ENCODE results near the gene SCGB1C1.
"Not testable (repeated sequence)": the region's sequence is repeated elsewhere in the genome, so short reads cannot be mapped to it uniquely, and the experiment has no call there.

SCGB1C1 gene

DNA sequence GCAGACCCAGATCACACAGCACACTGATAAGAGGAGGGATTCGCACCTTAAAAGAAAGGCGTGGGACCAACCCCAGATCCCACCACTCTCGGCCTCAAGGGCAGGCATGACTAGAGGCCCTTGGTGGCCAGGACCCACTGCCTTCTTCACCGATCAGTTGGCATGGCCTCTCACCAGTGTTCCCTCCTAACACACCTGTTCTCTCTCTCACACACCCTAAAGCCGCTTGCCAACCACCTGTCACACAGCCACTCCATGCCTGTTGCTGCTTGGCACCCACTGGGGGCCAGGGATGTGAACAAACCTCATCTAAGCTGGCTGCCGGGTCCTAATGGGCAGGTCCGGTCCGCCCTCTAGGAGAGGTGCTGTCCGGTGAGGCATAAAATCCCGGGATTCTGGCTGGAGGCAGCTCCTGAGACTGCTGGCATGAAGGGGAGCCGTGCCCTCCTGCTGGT lies at the start of gene SCGB1C1:
Gene SCGB1C1 (plus strand): TSS at position 405 of the 455 bp plus-strand sequence. CDS start 22 bp downstream, at position 427.
- not testable (repeated sequence) for DNase-seq (ENCODE audit: low spot score)

DNA sequence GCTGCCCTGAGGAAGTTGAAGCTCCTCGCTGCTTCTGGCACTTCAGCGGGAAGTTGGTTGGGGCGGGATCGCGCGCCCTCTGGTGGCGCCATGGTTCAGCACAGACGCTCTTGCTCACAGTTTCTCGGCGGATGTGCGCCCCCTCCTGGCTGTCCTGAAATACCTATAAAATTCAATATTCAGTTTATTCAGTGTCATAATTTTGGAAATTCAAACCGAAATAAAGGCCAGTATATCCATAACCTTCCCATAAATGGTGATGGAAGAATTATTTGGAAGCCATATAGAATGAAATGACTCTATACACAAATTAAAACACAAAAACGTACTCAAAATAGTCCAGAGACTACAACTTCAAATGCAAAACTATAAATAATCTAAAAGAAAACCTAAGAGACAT lies 12.6 kb upstream of the SCGB1C1 start:
- not testable (repeated sequence) for DNase-seq (ENCODE audit: low spot score)

DNA sequence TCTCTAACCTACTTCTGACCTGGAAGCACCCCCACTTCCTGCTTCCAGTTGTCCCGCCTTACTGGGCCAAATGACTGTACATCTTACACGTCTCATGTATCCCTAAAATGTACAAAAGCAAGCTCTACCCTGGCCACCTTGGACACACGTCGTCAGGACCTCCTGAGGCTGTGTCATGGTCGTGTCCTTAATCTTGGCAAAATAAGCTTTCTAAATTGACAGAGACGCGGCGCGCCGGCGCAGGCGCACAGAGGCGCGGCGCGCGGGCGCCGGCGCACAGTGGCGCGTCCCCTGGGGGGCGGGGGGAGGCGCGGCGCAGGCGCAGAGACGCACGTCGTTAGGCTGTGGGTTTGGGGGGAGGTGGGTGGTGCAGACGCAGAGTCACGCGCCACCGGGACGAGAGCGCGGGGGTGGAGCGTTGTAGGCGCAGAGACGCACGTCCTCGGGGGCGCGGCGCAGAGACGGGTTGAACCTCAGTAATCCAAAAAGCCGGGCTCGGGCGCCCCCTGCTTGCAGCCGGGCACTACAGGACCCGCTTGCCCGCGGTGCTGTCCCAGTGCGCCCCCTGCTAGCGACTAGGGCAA lies 3.6 kb upstream of the SCGB1C1 start:
- DNase-seq (ENCODE audit: low spot score) = not testable (repeated sequence)

DNA sequence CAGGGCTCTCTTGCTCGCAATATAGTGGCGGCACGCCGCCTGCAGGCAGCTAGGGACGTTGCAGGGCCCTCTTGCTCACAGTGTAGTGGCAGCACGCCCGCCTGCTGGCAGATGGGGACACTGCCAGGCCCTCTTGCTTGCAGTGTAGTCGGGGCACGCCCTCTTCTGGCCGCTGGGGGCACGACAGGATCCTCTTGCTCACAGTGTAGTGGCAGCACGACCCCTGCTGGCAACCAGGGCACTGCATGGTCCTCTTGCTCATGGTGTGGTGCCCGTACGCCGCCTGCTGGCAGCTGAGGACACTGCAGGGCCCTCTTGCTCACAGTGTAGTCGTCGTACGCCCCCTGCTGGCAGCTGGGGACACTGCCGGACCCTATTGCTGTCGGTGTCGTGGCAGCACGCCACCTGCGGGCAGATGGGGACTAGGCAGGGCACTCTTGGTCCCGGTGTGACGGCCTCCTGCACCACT lies 3.0 kb upstream of the SCGB1C1 start:
- not testable (repeated sequence) for DNase-seq (ENCODE audit: low spot score)

DNA sequence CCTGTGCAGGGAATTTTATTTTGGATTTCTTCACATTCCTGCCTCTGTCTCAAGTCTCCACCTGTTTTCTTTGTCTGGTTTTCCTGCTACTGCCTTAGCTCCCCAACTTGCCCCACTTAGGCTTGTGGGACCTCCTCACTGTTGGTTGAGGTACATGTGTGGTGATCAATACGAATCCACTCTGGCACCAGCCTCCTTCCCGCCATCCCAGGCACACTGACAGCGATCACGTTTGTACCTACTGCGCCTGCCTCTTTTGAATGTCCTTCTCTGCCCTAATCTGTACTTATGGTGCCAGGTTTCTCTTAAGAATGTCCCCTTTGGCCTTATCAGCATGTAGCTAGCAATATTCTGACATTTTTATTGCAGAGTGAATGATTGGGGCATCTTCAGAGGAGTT lies 2.3 kb upstream of the SCGB1C1 start:
- not testable (repeated sequence) for DNase-seq (ENCODE audit: low spot score)

DNA sequence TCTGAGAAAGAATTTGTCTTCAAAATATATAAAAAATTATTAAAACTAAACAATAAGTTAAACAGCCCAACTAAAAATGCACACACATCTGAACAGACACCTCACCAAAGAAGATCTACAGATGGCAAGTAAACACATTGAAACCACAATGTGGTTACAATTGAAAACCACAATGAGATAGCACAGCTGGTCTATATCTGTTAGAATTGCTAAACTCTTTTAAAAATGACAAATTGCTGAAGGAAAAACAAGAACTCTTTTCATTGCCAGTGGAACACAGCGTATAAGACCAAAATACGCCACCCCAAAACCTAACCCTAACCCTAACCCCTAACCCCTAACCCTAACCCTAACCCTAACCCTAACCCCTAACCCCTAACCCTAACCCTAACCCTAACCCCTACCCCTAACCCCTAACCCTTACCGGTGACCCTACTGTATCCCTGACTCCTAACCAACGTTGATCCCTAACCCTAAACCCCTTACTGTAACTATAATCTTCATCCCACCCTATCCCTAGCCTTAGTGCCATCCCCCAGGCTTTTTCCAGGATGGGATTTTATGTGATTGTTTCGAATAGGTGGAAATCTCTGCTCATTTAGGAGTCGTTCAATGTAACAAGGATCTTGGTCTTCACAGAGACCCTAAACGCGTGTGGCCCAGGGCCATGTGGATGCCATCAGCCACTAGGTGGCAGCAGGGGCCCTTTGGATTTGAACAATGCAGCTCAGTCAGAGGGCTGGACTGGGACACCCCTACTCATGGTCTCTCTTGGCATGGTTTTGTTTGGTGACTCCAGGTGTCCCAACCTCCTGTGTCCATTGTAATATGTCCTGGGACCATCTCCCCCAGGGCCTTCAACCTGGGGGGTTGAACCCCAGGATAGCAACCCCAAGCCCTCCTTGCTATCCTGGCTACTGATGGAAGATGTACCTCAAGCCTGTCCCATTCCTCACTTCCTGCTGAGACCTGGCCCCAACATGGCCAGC lies 1.1 kb upstream of the SCGB1C1 start:
- DNase-seq (ENCODE audit: low spot score) = peak; percentile 45

DNA sequence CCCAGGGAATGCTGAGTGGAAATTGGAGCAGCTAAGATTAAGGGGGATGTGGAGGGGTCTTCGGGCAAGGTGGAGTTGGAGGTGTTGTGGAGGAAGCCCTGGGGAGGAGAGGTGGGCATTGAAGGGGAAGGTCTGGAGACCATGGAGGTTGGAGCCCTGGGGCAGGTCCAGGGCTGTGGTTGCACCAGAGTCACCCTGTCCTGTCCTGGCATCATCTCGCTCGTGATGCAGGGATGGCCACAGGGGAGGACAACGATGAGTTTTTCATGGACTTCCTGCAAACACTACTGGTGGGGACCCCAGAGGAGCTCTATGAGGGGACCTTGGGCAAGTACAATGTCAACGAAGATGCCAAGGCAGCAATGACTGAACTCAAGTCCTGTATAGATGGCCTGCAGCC lies 603 bp downstream of the SCGB1C1 start:
- DNase-seq (ENCODE audit: low spot score) = not testable (repeated sequence)

DNA sequence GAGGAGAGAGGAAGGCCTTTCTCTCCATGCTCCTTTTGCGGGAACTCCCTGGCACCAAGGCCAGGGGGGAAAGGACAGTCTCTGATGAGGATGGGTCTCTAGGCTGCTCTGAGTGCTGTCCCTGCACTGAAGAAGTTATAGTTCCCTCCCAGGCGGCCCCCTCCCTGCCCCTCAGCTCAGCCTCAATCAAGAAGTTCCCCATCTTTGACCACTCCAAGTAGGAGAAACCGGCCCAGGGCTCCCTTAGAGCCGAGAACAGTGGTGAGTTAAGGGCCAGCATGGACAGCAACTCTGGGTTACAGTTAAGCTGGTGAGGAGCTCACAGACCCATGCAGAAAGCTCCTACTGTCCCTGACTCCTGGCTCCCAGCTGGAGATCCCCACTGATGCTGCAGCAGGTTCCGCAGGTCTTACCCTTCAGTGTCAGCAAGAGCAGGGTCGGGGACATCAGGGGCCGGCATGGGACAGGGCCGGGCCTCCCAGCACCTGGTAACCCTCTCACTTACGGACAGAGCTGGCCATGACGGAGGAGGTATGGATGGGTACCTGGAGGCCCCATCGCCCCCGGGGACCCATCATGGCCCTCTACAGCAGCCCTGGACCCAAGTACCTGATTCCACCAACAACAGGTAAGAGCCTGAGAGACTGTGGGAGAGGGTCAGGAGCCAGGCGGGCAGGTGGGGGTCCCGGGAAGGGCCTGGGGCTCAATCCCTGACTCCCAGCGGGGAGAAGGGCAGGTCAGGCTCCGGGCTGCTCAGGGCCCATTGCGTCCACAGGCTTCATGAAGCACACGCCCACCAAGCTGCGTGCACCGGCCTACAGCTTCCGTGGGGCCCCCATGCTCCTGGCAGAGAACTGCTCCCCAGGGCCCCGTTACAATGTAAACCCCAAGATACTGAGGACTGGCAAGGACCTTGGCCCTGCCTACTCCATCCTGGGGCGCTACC lies 4.2 kb downstream of the SCGB1C1 start:
- DNase-seq (ENCODE audit: low spot score) = no peak

DNA sequence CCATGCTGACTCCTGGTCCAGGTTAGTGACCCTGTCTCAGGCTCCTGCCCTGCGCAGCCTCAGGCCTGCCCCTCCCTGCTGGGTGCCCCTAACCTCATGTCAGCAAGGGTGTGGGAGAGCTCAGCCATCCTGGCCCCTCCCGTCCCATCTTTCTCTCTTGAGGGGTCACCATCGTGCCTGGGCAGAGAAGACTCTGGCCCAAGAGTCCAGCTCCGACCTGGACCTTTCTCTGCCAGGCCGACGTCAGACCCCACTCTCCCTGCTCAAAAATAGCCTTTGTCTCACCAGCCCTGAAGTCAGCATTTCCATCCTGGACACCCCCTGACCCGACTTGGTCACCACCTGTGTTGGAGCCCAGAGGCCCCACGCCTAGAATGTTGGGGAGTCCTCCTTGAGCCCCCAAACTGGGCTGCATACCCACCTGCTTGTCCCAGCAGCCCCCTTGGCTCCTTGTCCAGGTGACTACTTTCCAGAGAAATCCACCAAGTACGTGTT lies 4.9 kb downstream of the SCGB1C1 start:
- DNase-seq (ENCODE audit: low spot score) = no peak

DNA sequence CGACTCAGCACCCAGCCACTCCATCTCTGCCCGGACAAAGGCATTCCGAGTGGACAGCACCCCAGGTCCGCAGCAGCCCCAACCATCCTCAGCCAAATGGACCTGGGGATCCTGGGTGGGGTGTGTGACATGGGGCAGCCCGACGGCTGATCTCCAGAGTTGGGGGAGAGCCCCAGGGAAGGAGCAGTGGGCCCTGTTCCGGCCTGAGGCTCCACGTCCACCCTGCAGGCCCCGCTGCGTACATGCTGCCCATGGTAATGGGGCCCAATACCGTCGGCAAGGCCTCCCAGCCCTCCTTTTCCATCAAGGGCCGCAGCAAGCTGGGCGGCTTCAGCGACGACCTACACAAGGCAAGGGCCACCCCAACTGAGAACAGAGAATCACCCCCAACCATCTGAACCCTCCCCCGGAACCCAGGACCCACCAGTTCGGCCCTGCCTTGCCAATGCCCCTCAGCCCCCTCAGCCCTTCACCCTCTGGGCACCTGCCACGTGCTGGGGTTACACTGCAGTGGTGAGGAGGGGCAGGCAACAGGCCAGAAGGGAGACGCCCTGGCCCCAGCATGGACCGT lies 5.4 kb downstream of the SCGB1C1 start:
- DNase-seq (ENCODE audit: low spot score) = no peak

DNA sequence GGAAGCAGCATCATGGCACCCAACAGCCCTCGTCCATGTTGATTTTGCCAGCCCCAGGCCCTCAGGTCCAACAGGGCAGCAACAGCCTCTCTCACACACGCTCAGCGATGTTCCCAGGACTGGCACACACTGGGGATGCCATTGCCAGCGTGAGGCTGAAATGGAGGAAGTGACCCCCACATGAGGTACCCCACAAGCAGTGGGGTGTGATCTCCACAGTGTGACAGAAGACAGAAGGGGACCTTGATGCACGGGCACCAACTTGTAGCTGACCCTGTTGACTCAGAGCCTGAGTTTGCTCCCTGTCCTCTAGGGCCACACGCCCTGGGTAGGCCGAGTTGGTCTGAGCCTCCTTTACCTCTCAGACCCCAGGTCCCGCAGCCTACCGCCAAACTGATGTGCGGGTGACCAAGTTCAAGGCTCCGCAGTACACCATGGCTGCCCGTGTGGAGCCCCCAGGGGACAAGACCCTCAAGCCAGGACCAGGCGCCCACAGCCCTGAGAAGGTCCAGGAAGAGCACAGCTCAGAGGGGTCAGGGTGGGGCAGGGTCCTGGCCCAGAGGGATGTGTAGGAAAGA lies 6.2 kb downstream of the SCGB1C1 start:
- no peak for DNase-seq (ENCODE audit: low spot score)

DNA sequence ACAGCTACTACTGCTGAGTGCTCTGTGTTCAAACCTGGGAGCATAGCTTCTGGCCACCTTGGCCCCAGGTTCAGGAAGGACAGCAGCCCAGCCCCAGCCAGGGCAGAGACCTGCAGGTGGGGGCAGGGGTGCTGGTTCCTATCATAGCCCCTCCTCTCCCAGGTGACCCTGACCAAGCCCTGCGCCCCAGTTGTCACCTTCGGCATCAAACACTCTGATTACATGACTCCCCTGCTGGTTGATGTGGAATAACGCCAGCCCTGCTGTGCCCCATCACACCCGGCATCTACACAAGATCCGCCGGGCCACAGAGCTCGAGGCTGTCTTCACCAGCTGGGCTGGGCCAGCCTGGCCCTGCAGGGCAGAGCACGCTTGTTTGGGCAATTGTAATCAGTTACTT lies 6.9 kb downstream of the SCGB1C1 start:
- no peak for DNase-seq (ENCODE audit: low spot score)

DNA sequence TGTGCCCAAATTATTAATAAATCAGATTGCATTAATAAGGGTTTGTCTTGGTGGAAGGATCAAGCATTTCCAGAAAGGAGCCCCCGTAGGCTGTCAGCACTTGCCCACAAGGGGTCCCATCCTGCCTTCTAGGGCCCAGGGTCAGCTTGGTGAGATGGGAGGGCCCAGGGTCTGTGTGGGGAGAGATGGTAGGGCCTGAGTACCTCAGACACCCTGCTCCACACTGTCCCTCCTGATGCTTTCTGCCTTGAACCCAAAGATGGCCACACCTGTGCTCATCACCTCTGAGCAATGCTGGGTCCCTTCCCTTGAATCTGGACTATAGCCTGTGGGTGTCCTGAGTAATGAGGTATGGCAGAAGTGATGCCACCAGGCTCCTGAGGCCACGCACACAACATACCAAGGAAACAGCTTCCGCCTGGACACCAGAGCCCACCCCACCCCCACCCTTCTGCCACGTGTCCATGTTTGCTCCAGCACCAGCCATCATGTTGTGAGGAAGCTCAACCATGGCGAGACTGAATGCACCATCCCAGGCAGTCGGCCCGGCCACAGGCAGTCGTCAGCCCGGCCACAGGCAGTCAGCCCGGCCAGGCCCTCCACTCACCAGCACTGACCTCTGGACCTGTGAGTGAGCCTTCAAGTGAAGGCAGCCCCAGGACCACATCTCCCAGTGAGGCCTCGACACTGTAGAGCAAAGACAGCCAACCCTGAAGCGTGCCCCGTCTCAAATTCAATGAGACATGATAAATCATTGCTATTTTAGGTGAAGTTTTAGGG lies 7.5 kb downstream of the SCGB1C1 start:
- no peak for DNase-seq (ENCODE audit: low spot score)

DNA sequence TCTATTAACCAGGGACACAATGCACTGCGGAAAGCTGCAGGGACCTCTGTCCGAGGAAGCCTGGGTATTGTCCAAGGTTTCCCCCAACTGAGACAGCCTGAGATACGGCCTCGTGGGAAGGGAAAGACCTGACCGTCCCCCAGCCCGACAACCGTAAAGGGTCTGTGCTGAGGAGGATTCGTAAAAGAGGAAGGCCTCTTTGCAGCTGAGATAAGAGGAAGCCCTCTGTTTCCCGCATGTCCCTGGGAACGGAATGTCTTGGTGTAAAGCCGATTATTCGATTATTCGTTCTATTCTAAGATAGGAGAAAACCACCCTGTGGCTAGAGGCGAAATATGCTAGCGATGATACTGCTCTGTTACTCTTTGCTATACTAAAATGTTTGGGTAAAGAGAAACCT lies 9.1 kb downstream of the SCGB1C1 start:
- no peak for DNase-seq (ENCODE audit: low spot score)

DNA sequence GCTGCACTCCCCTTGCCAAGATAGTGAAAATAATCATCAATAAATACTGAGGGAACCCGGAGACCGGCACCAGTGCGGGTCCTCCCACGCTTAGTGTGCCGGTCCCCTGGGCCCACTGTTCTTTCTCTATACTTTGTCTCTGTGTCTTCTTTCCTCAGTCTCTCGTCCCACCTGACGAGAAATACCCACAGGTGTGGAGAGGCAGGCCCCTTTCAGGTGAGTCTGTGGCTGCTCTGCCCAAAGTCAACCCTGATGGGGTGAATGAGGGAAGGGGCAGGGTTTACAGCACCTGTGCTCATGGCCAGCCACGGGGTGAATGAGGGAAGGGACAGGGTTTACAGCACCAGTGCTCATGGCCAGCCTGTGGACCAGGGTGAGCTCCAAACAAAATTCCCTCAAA lies 9.6 kb downstream of the SCGB1C1 start:
- no peak for DNase-seq (ENCODE audit: low spot score)

DNA sequence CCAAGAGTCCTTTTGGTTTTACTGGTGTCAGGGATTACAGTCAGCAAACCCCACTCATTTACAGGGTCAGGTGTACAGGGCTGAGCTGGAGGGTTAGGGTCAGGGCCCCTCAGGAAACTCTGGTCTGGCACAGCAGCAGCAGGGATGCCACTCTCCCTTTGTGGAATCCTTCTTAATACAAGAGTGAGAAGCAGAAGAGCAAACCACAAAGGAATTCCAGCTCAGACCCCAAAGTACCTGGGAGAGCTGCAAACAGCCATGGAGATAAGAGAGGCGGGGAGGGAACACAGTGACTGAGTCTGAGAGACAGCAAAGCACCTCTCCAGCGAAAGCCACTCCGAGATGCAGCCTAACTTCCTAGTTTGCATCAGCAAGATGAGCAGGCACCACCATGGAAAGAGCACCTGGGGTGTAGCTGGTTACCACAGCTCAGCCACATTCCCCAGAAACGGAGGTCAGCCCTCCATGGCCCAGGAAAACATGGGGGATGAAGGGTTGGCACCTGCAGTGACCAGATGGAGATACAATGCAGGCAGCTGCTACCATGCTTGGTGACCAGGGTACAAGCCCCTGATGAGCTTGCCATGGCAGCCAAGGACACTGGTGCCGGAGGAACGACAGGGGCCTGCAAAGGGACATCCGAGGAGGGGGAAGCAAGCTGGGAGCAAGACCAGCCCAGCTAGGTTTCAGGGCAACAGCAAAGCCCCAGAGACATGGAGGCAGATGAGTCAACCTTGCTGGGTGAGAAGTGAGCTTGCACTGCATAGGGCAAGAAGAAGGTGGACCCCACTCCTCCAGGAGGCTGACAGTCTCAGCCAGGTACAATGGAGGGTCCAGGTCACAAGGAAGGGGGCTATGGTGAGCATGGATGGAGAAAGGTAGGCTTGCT lies 10.4 kb downstream of the SCGB1C1 start:
- no peak for DNase-seq (ENCODE audit: low spot score)

DNA sequence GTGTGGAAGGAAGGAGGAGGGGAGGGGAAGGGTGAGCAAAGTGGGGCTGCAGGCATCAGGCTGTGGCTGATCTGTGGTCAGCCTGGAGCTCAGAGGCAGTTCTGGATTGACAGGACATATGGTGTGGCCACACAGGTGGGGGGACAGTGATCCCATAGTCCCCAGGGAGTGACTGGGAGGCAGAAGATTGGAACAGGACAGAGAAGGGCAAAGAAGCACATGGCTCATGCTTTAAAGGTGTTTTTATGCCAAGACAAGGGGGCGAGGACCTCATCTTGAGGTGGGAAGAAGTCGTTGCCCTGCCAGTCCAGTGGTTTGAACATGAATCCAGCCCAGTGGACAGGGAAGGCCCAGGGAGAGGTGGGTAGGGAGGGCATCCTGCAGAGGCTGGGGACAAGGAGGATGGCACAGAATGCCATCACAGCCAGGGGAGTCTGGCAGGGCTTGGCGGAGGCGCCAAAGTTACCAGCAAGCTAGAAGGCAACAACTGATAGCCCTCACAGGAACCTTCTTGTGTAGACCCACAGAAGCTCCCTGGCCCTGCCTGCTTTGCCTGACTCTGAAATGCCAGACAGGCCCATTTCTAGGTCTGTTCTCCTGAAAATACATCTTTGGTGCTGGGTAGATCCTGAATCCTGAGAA lies 11.2 kb downstream of the SCGB1C1 start:
- no peak for DNase-seq (ENCODE audit: low spot score)

DNA sequence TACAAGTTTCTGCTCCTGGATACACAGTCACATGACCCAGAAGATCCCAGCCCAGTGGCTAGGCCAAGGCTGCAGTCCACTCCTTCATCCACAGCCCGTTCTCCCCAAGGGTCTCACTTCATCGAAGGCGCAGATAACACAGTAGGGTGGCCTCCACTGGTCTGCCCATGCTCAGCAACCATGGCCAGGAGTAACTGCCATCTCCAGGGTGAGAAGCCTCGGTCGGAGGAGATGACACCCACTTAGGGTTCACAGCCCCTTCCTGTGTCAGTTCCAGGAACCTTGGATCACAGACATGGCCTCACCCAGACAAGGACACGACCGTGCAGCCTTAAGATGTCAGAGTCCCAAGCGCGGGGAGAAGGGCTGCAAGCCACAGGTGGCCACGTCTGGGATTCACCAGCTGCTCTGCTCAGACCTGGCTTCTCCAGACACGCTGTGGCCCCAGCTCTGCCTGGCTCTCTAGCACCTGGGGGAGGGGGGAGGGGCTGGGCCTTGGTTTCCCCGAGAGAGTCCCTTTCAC lies 11.8 kb downstream of the SCGB1C1 start:
- DNase-seq (ENCODE audit: low spot score) = no peak
